ENCODE results near the gene EHBP1.
A peak's percentile ranks its signal among the peaks of the same experiment; 100 is the strongest.

The EHBP1 gene

GRCh38 chr2:63053889-63054602 is 348.5 kb downstream of the EHBP1 start:
- no peak overlapping the region for H3K18ac ChIP-seq (ENCODE audit: low read length)
- no peak overlapping the region for H2AK5ac ChIP-seq (ENCODE audit: low read length)
- H2AFZ ChIP-seq (ENCODE audit: insufficient read depth, low read length, poor library complexity): no peak overlapping the region
- H3K9me3 ChIP-seq (ENCODE audit: insufficient read depth, low read depth, low read length): peaks cover 14% of the 10 kb centered on the region
- no peak overlapping the region for H3K27ac ChIP-seq (ENCODE audit: low read depth, low read length)
- no peak overlapping the region for H4K91ac ChIP-seq (ENCODE audit: low read depth, low read length)
- H3K4me2 ChIP-seq (ENCODE audit: low read length): peak overlapping the region; percentile 52
- peaks cover 33 to 36% of the 10 kb centered on the region in 2 experiments for H3K4me1 ChIP-seq (ENCODE audit: control insufficient read depth in 1 of 2, insufficient read depth in 2 of 2, low read length in 2 of 2)
- no peak overlapping the region for H4K8ac ChIP-seq (ENCODE audit: low read depth, low read length)
- no peaks in the 10 kb centered on the region for H3K36me3 ChIP-seq (ENCODE audit: control insufficient read depth in 1 of 2, insufficient read depth in 2 of 2, low read length in 2 of 2)
- H3K27me3 ChIP-seq (ENCODE audit: insufficient read depth, low read length): peaks cover 94% of the 10 kb centered on the region
- H3K4me3 ChIP-seq (ENCODE audit: low read depth, low read length): no peak overlapping the region
- H4K12ac ChIP-seq (ENCODE audit: low read depth, low read length): no peak overlapping the region
- no peak overlapping the region for H2BK120ac ChIP-seq (ENCODE audit: insufficient read depth, low read length, poor library complexity)
- H3K79me2 ChIP-seq (ENCODE audit: control insufficient read depth, insufficient read depth, low read length, poor library complexity): no peaks in the 10 kb centered on the region
- no peak overlapping the region for H3K4ac ChIP-seq (ENCODE audit: low read depth, low read length)
- WGBS (ENCODE audit: extremely low coverage, insufficient coverage, insufficient read length): no CpG with 5 or more reads among the region's 48 CpGs
- no peak overlapping the region for H3K9ac ChIP-seq (ENCODE audit: low read length)
- H2BK12ac ChIP-seq (ENCODE audit: low read length): no peak overlapping the region
- H3K23ac ChIP-seq (ENCODE audit: low read length): no peak overlapping the region
- no peaks in the 10 kb centered on the region for H3K79me1 ChIP-seq (ENCODE audit: low read length)
- peak; percentile 26 to 63 for DNase-seq
- no peak overlapping the region for H2BK5ac ChIP-seq (ENCODE audit: low read depth, low read length, poor library complexity)
- no peak overlapping the region for H3K14ac ChIP-seq (ENCODE audit: low read length)

- H3K79me2 ChIP-seq (ENCODE audit: control insufficient read depth, insufficient read depth, low read length, poor library complexity): no peaks in the 10 kb centered on the region
- H2BK12ac ChIP-seq (ENCODE audit: low read length): no peak overlapping the region
- H2AFZ ChIP-seq (ENCODE audit: insufficient read depth, low read length, poor library complexity): no peak overlapping the region
- DNase-seq: no peak
- no peak overlapping the region for H2BK5ac ChIP-seq (ENCODE audit: low read depth, low read length, poor library complexity)
- H3K4me2 ChIP-seq (ENCODE audit: low read length): peak overlapping the region; percentile 60
- no peak overlapping the region for H3K27ac ChIP-seq (ENCODE audit: low read depth, low read length)
- no peak overlapping the region for H3K18ac ChIP-seq (ENCODE audit: low read length)
- no peak overlapping the region for H3K4me3 ChIP-seq (ENCODE audit: low read depth, low read length)
- no peak overlapping the region for H3K4ac ChIP-seq (ENCODE audit: low read depth, low read length)
- H2AK5ac ChIP-seq (ENCODE audit: low read length): no peak overlapping the region
- no peak overlapping the region for H4K12ac ChIP-seq (ENCODE audit: low read depth, low read length)
- no peak overlapping the region for H3K9ac ChIP-seq (ENCODE audit: low read length)
- no peak overlapping the region for H2BK120ac ChIP-seq (ENCODE audit: insufficient read depth, low read length, poor library complexity)
- WGBS (ENCODE audit: extremely low coverage, insufficient coverage, insufficient read length): no CpG with 5 or more reads among the region's 7 CpGs
- H3K36me3 ChIP-seq (ENCODE audit: control insufficient read depth in 1 of 2, insufficient read depth in 2 of 2, low read length in 2 of 2): no peaks in the 10 kb centered on the region
- H4K8ac ChIP-seq (ENCODE audit: low read depth, low read length): no peak overlapping the region
- peaks cover 94% of the 10 kb centered on the region for H3K27me3 ChIP-seq (ENCODE audit: insufficient read depth, low read length)
- H3K14ac ChIP-seq (ENCODE audit: low read length): no peak overlapping the region
- no peaks in the 10 kb centered on the region for H3K79me1 ChIP-seq (ENCODE audit: low read length)
- peaks cover 33 to 37% of the 10 kb centered on the region in 2 experiments for H3K4me1 ChIP-seq (ENCODE audit: control insufficient read depth in 1 of 2, insufficient read depth in 2 of 2, low read length in 2 of 2)
- no peak overlapping the region for H3K23ac ChIP-seq (ENCODE audit: low read length)
- H3K9me3 ChIP-seq (ENCODE audit: insufficient read depth, low read depth, low read length): peaks cover 19% of the 10 kb centered on the region
- no peak overlapping the region for H4K91ac ChIP-seq (ENCODE audit: low read depth, low read length)
Observed at GRCh38 chr2:63054841-63055225, 349.3 kb downstream of the EHBP1 start.

DNA sequence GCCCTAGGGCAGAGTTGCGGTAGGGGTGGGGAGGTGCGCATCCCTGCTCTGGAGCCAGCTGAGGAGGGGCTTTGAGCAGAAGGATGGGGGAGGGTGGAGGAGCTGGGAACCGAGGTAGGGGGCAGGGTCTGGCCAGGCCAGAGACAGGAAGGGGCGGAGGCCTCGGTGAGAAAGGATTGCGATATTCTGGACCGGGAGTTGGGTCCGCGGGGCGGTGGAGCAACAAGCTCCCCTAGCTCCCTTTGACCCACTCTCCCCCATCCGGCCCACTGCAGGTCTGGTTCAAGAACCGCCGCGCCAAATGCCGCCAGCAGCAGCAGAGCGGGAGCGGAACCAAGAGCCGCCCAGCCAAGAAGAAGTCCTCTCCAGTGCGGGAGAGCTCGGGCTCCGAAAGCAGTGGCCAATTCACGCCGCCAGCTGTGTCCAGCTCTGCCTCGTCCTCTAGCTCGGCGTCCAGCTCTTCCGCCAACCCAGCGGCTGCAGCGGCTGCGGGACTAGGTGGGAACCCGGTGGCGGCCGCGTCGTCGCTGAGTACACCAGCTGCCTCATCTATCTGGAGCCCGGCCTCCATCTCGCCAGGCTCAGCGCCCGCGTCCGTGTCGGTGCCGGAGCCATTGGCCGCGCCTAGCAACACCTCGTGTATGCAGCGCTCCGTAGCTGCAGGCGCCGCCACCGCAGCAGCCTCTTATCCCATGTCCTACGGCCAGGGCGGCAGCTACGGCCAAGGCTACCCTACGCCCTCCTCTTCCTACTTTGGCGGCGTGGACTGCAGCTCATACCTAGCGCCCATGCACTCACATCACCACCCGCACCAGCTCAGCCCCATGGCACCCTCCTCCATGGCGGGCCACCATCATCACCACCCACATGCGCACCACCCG is 350.0 kb downstream of the EHBP1 start:
- no peak overlapping the region for H3K18ac ChIP-seq (ENCODE audit: low read length)
- peaks cover 94% of the 10 kb centered on the region for H3K27me3 ChIP-seq (ENCODE audit: insufficient read depth, low read length)
- no peak overlapping the region for H3K9ac ChIP-seq (ENCODE audit: low read length)
- no peak overlapping the region for H4K12ac ChIP-seq (ENCODE audit: low read depth, low read length)
- H4K8ac ChIP-seq (ENCODE audit: low read depth, low read length): no peak overlapping the region
- peak overlapping the region; percentile 60 for H3K4me2 ChIP-seq (ENCODE audit: low read length)
- H3K27ac ChIP-seq (ENCODE audit: low read depth, low read length): no peak overlapping the region
- H2BK120ac ChIP-seq (ENCODE audit: insufficient read depth, low read length, poor library complexity): no peak overlapping the region
- no CpG with 5 or more reads among the region's 63 CpGs for WGBS (ENCODE audit: extremely low coverage, insufficient coverage, insufficient read length)
- H2AK5ac ChIP-seq (ENCODE audit: low read length): no peak overlapping the region
- no peaks in the 10 kb centered on the region for H3K79me1 ChIP-seq (ENCODE audit: low read length)
- peaks cover 33 to 35% of the 10 kb centered on the region in 2 experiments for H3K4me1 ChIP-seq (ENCODE audit: control insufficient read depth in 1 of 2, insufficient read depth in 2 of 2, low read length in 2 of 2)
- no peak overlapping the region for H2BK12ac ChIP-seq (ENCODE audit: low read length)
- no peak overlapping the region for H3K14ac ChIP-seq (ENCODE audit: low read length)
- H3K79me2 ChIP-seq (ENCODE audit: control insufficient read depth, insufficient read depth, low read length, poor library complexity): no peaks in the 10 kb centered on the region
- H3K36me3 ChIP-seq (ENCODE audit: control insufficient read depth in 1 of 2, insufficient read depth in 2 of 2, low read length in 2 of 2): no peaks in the 10 kb centered on the region
- no peak overlapping the region for H3K4ac ChIP-seq (ENCODE audit: low read depth, low read length)
- no peak overlapping the region for H3K23ac ChIP-seq (ENCODE audit: low read length)
- peak; percentile 35 to 42 for DNase-seq
- H4K91ac ChIP-seq (ENCODE audit: low read depth, low read length): no peak overlapping the region
- H3K4me3 ChIP-seq (ENCODE audit: low read depth, low read length): peak overlapping the region; percentile 45
- no peak overlapping the region for H2AFZ ChIP-seq (ENCODE audit: insufficient read depth, low read length, poor library complexity)
- H3K9me3 ChIP-seq (ENCODE audit: insufficient read depth, low read depth, low read length): peaks cover 19% of the 10 kb centered on the region
- no peak overlapping the region for H2BK5ac ChIP-seq (ENCODE audit: low read depth, low read length, poor library complexity)

- H3K27ac ChIP-seq (ENCODE audit: low read depth, low read length): no peak overlapping the region
- peaks cover 19% of the 10 kb centered on the region for H3K9me3 ChIP-seq (ENCODE audit: insufficient read depth, low read depth, low read length)
- WGBS (ENCODE audit: extremely low coverage, insufficient coverage, insufficient read length): no CpG with 5 or more reads among the region's 49 CpGs
- no peak overlapping the region for H2BK12ac ChIP-seq (ENCODE audit: low read length)
- H3K9ac ChIP-seq (ENCODE audit: low read length): no peak overlapping the region
- H3K4me3 ChIP-seq (ENCODE audit: low read depth, low read length): peak overlapping the region; percentile 45
- no peak overlapping the region for H3K4ac ChIP-seq (ENCODE audit: low read depth, low read length)
- no peak overlapping the region for H4K91ac ChIP-seq (ENCODE audit: low read depth, low read length)
- H3K4me2 ChIP-seq (ENCODE audit: low read length): peak overlapping the region; percentile 29
- no peak overlapping the region for H2BK5ac ChIP-seq (ENCODE audit: low read depth, low read length, poor library complexity)
- H3K4me1 ChIP-seq (ENCODE audit: control insufficient read depth in 1 of 2, insufficient read depth in 2 of 2, low read length in 2 of 2): peaks cover 28 to 32% of the 10 kb centered on the region in 2 experiments
- no peak for DNase-seq
- no peak overlapping the region for H2AK5ac ChIP-seq (ENCODE audit: low read length)
- no peak overlapping the region for H2BK120ac ChIP-seq (ENCODE audit: insufficient read depth, low read length, poor library complexity)
- no peak overlapping the region for H4K12ac ChIP-seq (ENCODE audit: low read depth, low read length)
- no peak overlapping the region for H4K8ac ChIP-seq (ENCODE audit: low read depth, low read length)
- no peak overlapping the region for H3K18ac ChIP-seq (ENCODE audit: low read length)
- no peaks in the 10 kb centered on the region for H3K79me2 ChIP-seq (ENCODE audit: control insufficient read depth, insufficient read depth, low read length, poor library complexity)
- H3K27me3 ChIP-seq (ENCODE audit: insufficient read depth, low read length): peaks cover 86% of the 10 kb centered on the region
- no peak overlapping the region for H3K23ac ChIP-seq (ENCODE audit: low read length)
- no peak overlapping the region for H2AFZ ChIP-seq (ENCODE audit: insufficient read depth, low read length, poor library complexity)
- no peaks in the 10 kb centered on the region for H3K36me3 ChIP-seq (ENCODE audit: control insufficient read depth in 1 of 2, insufficient read depth in 2 of 2, low read length in 2 of 2)
- no peaks in the 10 kb centered on the region for H3K79me1 ChIP-seq (ENCODE audit: low read length)
- H3K14ac ChIP-seq (ENCODE audit: low read length): no peak overlapping the region
Observed at GRCh38 chr2:63056107-63057050, 350.9 kb downstream of the EHBP1 start.
